Astrocyte (in vitro differentiated cells and primary cell): Measurements from ENCODE around the gene TMC1.

Experiments
- EZH2 ChIP-seq: IDR thresholded peaks from 2 replicates; pipeline ENCODE4 v1.6.1; 2012; ENCODE audit warnings: mild to moderate bottlenecking, low read length, inconsistent platforms; ENCODE audit not compliant: insufficient read depth
- TF ChIP-seq, protein P1 (sequence below): IDR thresholded peaks from 2 replicates; pipeline ENCODE4 v1.5.1; 2011; ENCODE audit warnings: low read depth, mild to moderate bottlenecking, inconsistent platforms, low read length, moderate library complexity; ENCODE audit not compliant: insufficient read depth

GRCh38 chr9:72809586-72809985 is 288.2 kb downstream of the TMC1 start:
- TF ChIP-seq, protein P1, sequence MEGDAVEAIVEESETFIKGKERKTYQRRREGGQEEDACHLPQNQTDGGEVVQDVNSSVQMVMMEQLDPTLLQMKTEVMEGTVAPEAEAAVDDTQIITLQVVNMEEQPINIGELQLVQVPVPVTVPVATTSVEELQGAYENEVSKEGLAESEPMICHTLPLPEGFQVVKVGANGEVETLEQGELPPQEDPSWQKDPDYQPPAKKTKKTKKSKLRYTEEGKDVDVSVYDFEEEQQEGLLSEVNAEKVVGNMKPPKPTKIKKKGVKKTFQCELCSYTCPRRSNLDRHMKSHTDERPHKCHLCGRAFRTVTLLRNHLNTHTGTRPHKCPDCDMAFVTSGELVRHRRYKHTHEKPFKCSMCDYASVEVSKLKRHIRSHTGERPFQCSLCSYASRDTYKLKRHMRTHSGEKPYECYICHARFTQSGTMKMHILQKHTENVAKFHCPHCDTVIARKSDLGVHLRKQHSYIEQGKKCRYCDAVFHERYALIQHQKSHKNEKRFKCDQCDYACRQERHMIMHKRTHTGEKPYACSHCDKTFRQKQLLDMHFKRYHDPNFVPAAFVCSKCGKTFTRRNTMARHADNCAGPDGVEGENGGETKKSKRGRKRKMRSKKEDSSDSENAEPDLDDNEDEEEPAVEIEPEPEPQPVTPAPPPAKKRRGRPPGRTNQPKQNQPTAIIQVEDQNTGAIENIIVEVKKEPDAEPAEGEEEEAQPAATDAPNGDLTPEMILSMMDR, result no peak
- TF ChIP-seq EZH2, result no peak
